GM19099 (cell line): ENCODE results near the gene TSACC.

ENCODE experiments used
- POLR2A ChIP-seq: IDR thresholded peaks from 3 replicates; pipeline ENCODE4 v1.6.1; 2011; ENCODE audit warnings: low read depth; ENCODE audit not compliant: insufficient read length; ENCODE audit errors: extremely low read depth

TSACC gene

DNA sequence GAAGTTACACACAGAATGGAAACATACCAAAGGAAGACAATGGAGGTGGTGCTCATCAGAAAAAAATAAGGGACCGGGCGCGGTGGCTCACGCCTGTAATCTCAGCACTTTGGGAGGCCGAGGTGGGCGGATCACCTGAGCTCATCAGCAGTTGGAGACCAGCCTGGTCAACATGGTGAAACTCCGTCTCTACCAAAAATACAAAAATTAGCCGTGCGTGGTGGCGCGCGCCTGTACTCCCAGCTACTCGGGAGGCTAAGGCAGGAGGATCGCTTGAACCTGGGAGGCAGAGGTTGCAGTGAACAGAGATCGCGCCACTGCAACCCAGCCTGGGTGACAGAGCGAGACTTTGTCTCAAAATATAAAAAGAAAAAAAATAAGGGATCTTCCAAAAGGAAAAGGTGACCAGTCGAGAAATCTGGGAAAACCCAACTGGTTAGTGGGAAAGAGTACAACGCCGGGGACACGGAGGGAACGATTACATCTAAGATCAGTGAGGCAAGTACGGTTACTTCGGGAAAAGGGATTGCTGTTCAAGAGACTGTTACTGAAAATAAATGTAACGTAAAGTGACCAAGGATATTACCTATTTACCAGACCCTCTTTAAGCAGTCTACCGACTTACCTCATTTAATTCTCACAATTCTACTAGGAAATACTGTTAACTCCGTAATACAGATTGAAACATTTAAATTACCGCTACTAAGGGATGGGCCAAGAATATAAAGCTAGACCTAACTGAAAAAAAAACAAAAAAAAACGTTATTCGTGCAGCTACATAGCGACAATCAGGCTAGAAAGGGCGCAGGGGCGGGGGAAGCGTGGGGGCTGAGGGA, 1.1 kb upstream of the TSACC start:
- TF ChIP-seq POLR2A: no peak

- no peak for TF ChIP-seq POLR2A
These were observed 492 bp upstream of the TSACC start for GRCh38 chr1:156337888-156338179.

DNA sequence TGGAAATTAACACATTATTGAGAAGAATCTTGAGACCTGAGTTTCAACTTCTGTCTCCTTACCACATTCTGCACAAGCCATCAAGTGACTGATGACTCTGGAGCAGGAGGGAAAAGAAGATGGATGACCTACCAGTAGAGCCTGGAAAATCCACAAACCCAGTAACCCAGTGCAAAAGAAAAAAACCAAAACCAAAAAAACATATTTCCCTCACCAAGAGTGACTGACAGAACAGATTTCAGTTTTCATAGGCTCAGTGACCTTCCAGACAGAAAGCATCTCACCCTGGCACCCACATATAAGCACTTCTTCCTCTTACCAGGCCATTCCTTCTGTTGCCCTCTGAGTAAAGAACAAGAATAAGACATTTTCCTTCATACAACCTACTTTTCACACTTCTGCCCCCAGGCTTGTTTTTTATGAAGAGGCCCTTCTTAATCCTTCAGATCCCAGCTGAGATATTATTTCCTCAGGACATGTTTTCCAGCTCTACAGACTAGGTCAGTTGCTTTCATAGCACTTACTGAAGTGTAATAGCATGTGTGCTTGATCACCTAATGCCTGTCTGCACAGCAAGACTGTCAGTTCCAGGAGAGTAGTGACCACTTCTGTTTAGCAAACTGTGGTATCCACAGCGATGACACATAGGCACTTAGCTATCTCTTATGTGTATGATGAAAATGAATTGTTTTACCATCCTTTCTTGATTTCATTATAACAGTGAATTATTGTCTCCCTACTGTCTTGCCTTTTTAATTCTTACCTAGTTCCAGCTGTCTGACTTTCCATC, 4.0 kb downstream of the TSACC start:
- TF ChIP-seq POLR2A: no peak

DNA sequence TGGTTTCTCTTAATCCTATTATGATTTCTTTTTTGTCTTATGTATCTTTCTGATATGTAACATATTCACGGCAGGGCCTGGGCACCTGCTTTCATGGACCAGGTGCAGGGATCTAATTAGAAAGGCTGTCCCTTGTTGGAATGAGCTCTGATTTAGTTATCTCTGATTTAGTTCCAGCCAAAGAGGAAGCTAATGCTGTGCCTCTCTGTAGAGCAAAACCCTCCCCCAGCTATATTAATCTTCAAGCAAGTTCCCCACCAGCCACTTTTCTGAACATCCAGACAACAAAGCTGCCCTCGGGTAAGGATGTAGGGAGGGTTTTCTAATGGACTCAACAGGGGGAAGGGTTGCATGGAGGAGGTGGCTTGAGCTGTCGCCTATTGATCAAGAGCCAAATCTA, 6.1 kb downstream of the TSACC start:
- no peak for TF ChIP-seq POLR2A

DNA sequence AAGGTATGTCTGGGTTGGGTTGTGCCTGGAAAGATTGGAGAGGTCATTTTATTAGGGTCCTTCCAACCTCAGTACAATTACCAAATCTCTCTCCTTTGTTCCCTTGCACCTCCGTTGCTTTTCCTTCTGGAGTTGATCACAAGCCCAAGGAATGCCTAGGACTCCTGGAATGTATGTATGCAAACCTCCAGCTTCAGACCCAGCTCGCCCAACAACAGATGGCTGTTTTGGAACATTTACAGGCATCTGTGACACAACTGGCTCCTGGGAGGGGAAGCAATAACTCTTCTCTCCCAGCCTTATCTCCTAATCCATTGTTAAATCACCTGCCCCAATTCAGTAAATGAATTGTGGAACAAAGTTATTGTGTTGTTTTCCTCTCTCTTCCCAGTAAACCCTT, 8.3 kb downstream of the TSACC start:
- TF ChIP-seq POLR2A: no peak

DNA sequence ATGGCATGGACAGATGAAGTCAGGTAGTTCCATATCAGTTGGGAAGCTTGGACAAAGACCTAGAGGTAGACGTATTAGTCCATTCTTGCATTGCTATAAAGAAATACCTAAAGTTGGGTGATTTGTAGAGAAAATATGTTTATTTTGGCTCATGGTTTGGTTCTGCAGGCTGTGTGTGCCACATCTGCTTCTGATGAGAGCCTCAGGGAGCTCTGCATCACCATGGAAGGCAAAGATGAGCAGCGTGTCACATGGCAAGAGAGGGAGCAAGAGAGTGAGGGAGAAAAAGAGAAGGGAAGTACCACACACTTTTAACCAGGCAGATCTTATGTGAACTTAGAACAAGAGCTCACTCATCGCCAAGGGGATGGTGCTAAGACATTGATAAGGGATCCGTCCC, 9.0 kb downstream of the TSACC start:
- no peak for TF ChIP-seq POLR2A

GRCh38 chr1:156356262-156356874, 18.0 kb downstream of the TSACC start:
- TF ChIP-seq POLR2A: no peak

DNA sequence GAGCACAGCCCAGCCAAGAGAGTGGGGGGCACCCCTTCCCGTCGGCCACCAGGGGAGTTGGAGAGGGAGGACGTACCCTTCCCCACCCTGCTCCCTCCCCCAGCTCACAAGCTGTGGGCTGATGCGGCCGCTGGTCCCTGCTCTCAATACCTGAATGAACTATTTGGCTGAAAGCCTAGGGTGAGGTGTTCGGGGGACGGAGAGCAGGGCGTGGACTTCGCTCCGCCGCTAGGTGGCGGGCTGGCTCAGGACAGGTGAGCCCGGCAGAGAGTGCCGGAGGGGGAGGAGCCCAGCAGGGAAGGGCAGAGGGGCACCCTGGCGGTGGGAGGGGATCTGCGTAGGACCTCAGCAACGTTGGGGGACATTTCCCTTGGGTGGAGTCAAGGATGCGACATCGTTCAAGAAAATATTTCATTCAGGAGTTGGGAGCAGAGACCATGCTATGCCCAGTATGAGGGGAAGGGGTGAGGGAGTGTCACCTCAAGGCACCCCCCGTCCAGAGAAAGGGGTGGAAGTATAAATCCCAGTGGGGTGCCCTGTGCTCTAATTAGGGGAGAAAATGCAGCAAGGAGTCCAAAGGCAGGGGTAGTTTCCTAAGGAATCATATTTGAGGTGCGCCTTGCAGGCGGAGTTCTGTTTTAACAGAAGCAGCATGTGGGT, 18.7 kb downstream of the TSACC start:
- no peak for TF ChIP-seq POLR2A

DNA sequence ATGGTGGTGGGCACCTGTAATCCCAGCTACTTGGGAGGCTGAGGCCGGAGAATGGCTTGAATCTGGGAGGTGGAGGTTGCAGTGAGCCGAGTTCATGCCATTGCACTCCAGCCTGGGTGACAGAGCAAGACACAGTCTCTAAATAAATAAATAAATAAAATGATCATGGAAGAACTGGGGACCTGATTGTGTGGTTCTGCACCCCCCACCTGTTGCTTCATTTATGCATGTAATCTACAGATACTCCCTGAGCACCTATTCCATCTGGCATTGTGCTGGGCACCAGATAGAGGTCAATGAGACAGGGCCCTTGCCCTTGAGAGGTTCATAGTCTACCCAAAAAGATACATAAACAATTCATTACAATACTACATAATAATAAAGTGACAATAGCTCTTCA, 19.7 kb downstream of the TSACC start:
- no peak for TF ChIP-seq POLR2A

GRCh38 chr1:156358641-156359040, 20.3 kb downstream of the TSACC start:
- no peak for TF ChIP-seq POLR2A

DNA sequence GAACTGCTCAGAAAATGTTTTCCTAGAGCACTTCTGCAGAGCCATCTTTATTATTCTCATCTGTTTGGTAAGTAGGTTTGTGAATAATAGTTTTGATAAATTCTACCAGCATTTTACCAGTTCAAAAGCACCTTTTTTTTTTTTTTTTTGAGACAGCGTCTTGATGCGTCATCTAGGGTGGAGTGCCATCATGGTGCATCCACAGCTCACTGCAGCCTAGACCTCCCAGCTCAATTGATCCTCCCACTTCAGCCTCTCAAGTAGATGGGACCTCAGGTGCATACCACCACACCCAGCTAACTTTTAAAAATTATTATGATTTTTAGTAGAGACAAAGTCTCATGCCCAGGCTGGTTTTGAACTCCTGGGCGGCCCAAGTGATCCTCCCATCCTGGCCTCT, 20.9 kb downstream of the TSACC start:
- no peak for TF ChIP-seq POLR2A

GRCh38 chr1:156359973-156360372, 21.6 kb downstream of the TSACC start:
- no peak for TF ChIP-seq POLR2A

DNA sequence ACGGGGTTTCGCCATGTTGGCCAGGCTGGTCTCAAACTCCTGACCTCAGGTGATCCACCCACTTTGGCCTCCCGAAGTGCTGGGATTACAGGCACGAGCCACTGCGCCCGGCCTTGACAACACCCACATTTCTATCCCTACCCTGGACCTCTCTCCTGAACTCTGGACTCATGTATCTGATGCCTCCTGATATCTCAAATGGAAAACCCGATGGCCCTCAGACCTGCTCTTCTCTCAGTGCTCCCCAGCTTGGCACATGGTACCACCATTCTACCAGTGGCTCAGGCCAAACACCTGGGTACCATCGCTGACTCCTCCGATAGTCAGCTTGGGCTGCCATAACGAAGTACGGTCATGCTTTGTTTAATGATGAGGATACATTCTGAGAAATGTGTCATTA, 22.2 kb downstream of the TSACC start:
- no peak for TF ChIP-seq POLR2A

- no peak for TF ChIP-seq POLR2A
These were observed 27.4 kb downstream of the TSACC start for GRCh38 chr1:156365754-156366153.

- no peak for TF ChIP-seq POLR2A
These were observed 28.2 kb downstream of the TSACC start for GRCh38 chr1:156366378-156367166.
